ENCODE data around the gene CSNK1D.

The CSNK1D gene

GRCh38 chr17:82276938-82277337 is 3.4 kb upstream of the CSNK1D start (continued):
- no peak for TF ChIP-seq ZNF48 (tag by site-specific recombination; IDR thresholded peaks at IDR 0.05)

GRCh38 chr17:82275326-82275725 is 1.8 kb upstream of the CSNK1D start:
- no peak overlapping the region for H3K4me3 ChIP-seq (ENCODE audit: low read depth, low read length)
- CTCF ChIA-PET: interaction anchor here (0.5 to 0.9 kb wide), 4 partner anchors 22 to 71 kb away, joined by 3 to 4 read pairs (median 3); no protein-coding TSS in a partner anchor
- no peak for TF ChIP-seq IKZF3 (tag by site-specific recombination; IDR thresholded peaks at IDR 0.05)
- no peak for TF ChIP-seq ZNF621 (tag by site-specific recombination; IDR thresholded peaks at IDR 0.05)
- peak; percentile 29; the same call in 1 of the 2 replicates for TF ChIP-seq ZNF341 (tag by site-specific recombination; IDR thresholded peaks at IDR 0.05; ENCODE audit: low read depth)
- TF ChIP-seq ZBTB48 (tag by site-specific recombination; IDR thresholded peaks at IDR 0.05): no peak
- TF ChIP-seq BCL11A (tag by site-specific recombination; IDR thresholded peaks at IDR 0.05; ENCODE audit: low read depth): no peak
- TF ChIP-seq ZNF747 (tag by site-specific recombination; IDR thresholded peaks at IDR 0.05): no peak
- POLR2A ChIA-PET: interaction anchor here (1.0 to 3.1 kb wide), 2 partner anchors 11 to 17 kb away, joined by 3 to 18 read pairs; no protein-coding TSS in a partner anchor
- peaks cover 6% of the 10 kb centered on the region; the same call in 1 of the 2 replicates for H3K4me1 ChIP-seq (ENCODE audit: control insufficient read depth, insufficient read depth, low read length)
- H3K27ac ChIP-seq (ENCODE audit: extremely low read depth, low read depth, low read length): no peak overlapping the region
- peaks cover 12 to 26% of the 10 kb centered on the region in 2 experiments; a peak in 2 of 3 replicates for H3K36me3 ChIP-seq (ENCODE audit: control insufficient read depth in 2 of 2, insufficient read depth in 1 of 2, low read length in 2 of 2)
- H3K9me3 ChIP-seq (ENCODE audit: control insufficient read depth, insufficient read depth, low read depth, low read length): no peaks in the 10 kb centered on the region

- Histone ChIP-seq H3K27ac (ENCODE audit: extremely low read depth, low read depth, low read length) (peak overlapping the region; percentile 100; the same call in 1 of the 2 replicates), H3K4me1 (ENCODE audit: control insufficient read depth, insufficient read depth, low read length) (peaks cover 11% of the 10 kb centered on the region), H3K9me3 (ENCODE audit: control insufficient read depth, insufficient read depth, low read depth, low read length) (no peaks in the 10 kb centered on the region), H3K36me3 (ENCODE audit: control insufficient read depth in 2 of 2, insufficient read depth in 1 of 2, low read length in 2 of 2) (peaks cover 16 to 35% of the 10 kb centered on the region in 2 experiments; a peak in 2 of 3 replicates), H3K4me3 (ENCODE audit: low read depth, low read length) (no peak overlapping the region)
- ChIA-PET POLR2A (interaction anchor here (0.6 to 3.4 kb wide), 14 partner anchors 8 to 150 kb away, joined by 3 to 28 read pairs (median 5); no protein-coding TSS in a partner anchor), CTCF (interaction anchor here (0.5 to 0.9 kb wide), 4 partner anchors 13 to 75 kb away, joined by 3 to 4 read pairs (median 3); no protein-coding TSS in a partner anchor)
- peak; percentile 56 for TF ChIP-seq SCRT2 (tag by site-specific recombination; IDR thresholded peaks at IDR 0.05)
- TF ChIP-seq PBX3 (CRISPR knock-in tag; IDR thresholded peaks at IDR 0.05): no peak
- TF ChIP-seq SCRT1 (tag by site-specific recombination; IDR thresholded peaks at IDR 0.05; ENCODE audit: borderline replicate concordance): peak; percentile 69
- TF ChIP-seq ZFP41 (tag by site-specific recombination; IDR thresholded peaks at IDR 0.05; ENCODE audit: borderline replicate concordance): no peak
- TF ChIP-seq SETDB1 (IDR thresholded peaks at IDR 0.05; ENCODE audit: insufficient read length, low read length): no peak
- TF ChIP-seq ZNF768 (tag by site-specific recombination; IDR thresholded peaks at IDR 0.05): no peak
Observed at GRCh38 chr17:82274134-82275020, 877 bp upstream of the CSNK1D start.

GRCh38 chr17:82272495-82273326 is 789 bp downstream of the CSNK1D start:
- peak overlapping the region; percentile 100 for H3K27ac ChIP-seq (ENCODE audit: extremely low read depth, low read depth, low read length)
- ChIA-PET POLR2A (interaction anchor here (0.7 to 3.4 kb wide), 13 partner anchors 8 to 574 kb away, joined by 3 to 28 read pairs (median 4); no protein-coding TSS in a partner anchor), CTCF (no interaction called here)
- no peaks in the 10 kb centered on the region for H3K9me3 ChIP-seq (ENCODE audit: control insufficient read depth, insufficient read depth, low read depth, low read length)
- peaks cover 20 to 48% of the 10 kb centered on the region in 2 experiments; a peak in 2 of 3 replicates for H3K36me3 ChIP-seq (ENCODE audit: control insufficient read depth in 2 of 2, insufficient read depth in 1 of 2, low read length in 2 of 2)
- peaks cover 27% of the 10 kb centered on the region for H3K4me1 ChIP-seq (ENCODE audit: control insufficient read depth, insufficient read depth, low read length)
- H3K4me3 ChIP-seq (ENCODE audit: low read depth, low read length): peak overlapping the region; percentile 87
- TF ChIP-seq KLF17 (tag by site-specific recombination; IDR thresholded peaks at IDR 0.05) (peak; percentile 26; the same call in 1 of the 2 replicates), ZNF140 (tag by site-specific recombination; IDR thresholded peaks at IDR 0.05) (no peak), ZNF558 (tag by site-specific recombination; IDR thresholded peaks at IDR 0.05) (no peak), ZNF837 (tag by site-specific recombination; IDR thresholded peaks at IDR 0.05) (no peak), KLF10 (tag by site-specific recombination; IDR thresholded peaks at IDR 0.05) (peak; percentile 35), ZNF777 (tag by site-specific recombination; IDR thresholded peaks at IDR 0.05; ENCODE audit: borderline replicate concordance) (no peak), PRDM10 (tag by site-specific recombination; IDR thresholded peaks at IDR 0.05) (0 out of 2 replicates have a peak, but pooled peaks have one; percentile 26), EGR2 (tag by site-specific recombination; IDR thresholded peaks at IDR 0.05; ENCODE audit: low read depth) (no peak)
